Measurements from ENCODE around the gene ABCG4. TPM values are rescaled to one million over a fixed set of nuclear protein-coding genes. Genes with fewer than 3 reads are reported as not detected.
A peak's percentile ranks its signal among the peaks of the same experiment; 100 is the strongest.

Gene ABCG4
- total and polyA plus RNA-seq, 2 donors from 2014 or later: 0.25 to 0.52 TPM

DNA sequence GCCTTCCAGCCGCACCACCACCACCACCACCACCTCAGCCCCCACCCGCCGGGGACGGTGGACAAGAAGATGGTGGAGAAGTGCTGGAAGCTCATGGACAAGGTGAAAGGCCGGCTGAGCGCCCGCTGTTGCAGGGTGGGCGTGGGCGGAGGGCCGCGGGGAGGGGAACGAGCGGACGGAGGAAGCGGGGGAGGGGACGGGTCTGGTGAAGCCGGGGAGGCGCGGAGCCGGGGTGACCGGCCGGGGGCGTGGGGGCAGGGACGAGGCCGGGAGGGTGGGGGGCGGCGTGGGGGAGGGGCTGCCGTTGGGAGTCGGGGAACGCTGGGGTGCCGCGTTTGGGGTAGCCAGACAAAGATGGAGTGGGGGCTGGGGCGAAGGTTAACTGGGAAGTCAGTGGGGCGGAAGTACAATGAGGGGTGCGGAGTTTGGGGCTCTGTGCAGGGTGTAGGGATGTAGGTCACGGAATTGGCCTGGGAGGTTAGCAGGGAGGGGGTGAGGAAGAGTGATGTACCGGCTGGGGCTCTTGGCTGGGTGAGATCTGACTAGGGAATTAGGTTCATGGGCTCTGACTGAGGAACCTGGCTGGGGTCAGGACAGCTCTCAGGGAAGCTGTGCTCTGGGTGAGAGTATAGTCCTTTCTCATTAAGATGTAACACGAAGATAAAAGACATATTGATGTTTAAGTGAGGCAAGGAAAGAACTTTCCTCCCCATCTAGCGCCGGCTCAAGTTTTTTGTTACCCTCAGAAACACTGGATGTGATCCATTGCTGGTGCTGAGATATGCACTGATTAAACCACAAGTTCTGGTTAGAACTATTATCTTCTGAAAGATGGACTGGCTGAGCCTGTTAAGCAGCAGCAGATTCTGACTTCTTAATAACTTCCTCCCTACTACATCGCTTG, 57.9 kb downstream of the ABCG4 start:
- peak overlapping the region; percentile 59 to 81 (median 77) for H3K9ac ChIP-seq (ENCODE audit: low read length in 3 of 3)
- TF ChIP-seq, protein P1, sequence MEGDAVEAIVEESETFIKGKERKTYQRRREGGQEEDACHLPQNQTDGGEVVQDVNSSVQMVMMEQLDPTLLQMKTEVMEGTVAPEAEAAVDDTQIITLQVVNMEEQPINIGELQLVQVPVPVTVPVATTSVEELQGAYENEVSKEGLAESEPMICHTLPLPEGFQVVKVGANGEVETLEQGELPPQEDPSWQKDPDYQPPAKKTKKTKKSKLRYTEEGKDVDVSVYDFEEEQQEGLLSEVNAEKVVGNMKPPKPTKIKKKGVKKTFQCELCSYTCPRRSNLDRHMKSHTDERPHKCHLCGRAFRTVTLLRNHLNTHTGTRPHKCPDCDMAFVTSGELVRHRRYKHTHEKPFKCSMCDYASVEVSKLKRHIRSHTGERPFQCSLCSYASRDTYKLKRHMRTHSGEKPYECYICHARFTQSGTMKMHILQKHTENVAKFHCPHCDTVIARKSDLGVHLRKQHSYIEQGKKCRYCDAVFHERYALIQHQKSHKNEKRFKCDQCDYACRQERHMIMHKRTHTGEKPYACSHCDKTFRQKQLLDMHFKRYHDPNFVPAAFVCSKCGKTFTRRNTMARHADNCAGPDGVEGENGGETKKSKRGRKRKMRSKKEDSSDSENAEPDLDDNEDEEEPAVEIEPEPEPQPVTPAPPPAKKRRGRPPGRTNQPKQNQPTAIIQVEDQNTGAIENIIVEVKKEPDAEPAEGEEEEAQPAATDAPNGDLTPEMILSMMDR (IDR thresholded peaks at IDR 0.05; ENCODE audit: borderline replicate concordance, extremely low read depth, insufficient read depth): no peak
- peaks cover 0 to 5% (median 0%) of the 10 kb centered on the region in 3 donors for H3K4me1 ChIP-seq (ENCODE audit: control insufficient read depth in 2 of 3, insufficient read depth in 2 of 3, low read depth in 1 of 3, low read length in 3 of 3)
- no peaks in the 10 kb centered on the region for H3K36me3 ChIP-seq (ENCODE audit: control insufficient read depth in 2 of 3, insufficient read depth in 3 of 3, low read length in 3 of 3)
- no peak for FAIRE-seq
- no peaks in the 10 kb centered on the region for H3K9me3 ChIP-seq (ENCODE audit: control insufficient read depth in 2 of 3, insufficient read depth in 1 of 3, low read length in 3 of 3)
- peak in 4 of 5 donors; percentile 63 to 90 (median 74) for DNase-seq
- peak overlapping the region; percentile 91 to 93 for H3K27ac ChIP-seq (ENCODE audit: low read depth in 2 of 2, low read length in 2 of 2)
- H3K27me3 ChIP-seq (ENCODE audit: control insufficient read depth, insufficient read depth, low read length): no peaks in the 10 kb centered on the region
- intact Hi-C loops (cut with DNase I): no loop called here
- H3K4me3 ChIP-seq (ENCODE audit: low read length in 3 of 3): peak overlapping the region; percentile 64 to 93 (median 83)

DNA sequence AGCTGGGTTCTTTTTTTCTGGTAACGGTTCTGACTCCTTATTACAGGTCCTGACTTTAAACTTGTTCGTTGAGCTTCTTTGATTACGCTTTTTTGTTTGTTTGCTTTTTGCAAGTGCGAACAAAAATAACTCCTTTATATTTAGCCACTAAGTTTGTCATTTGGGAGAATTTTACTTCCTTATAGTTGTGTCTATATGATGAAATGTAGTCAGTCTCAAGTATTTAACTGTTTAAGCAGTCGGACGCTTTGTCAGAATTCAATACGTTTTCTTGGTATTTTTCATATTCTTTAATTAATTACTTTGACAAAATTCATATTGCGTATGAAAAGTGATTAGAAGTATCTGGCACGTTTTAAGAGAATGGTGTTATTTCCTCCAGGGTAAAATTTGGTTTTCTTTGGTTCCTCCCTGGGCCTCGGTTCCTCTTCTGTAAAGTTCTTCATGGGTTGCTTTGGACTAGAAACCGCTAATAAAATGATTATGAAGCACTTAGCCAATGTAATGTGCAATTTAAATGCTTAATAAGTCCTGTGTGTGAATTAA, 58.6 kb downstream of the ABCG4 start:
- Histone ChIP-seq H3K9ac (ENCODE audit: low read length in 3 of 3) (peak overlapping the region in 2 of 3 donors; percentile 31 to 81), H3K27ac (ENCODE audit: low read depth in 2 of 2, low read length in 2 of 2) (no peak overlapping the region), H3K4me3 (ENCODE audit: low read length in 3 of 3) (peak overlapping the region; percentile 64 to 93 (median 83)), H3K27me3 (ENCODE audit: control insufficient read depth, insufficient read depth, low read length) (no peaks in the 10 kb centered on the region), H3K9me3 (ENCODE audit: control insufficient read depth in 2 of 3, insufficient read depth in 1 of 3, low read length in 3 of 3) (no peaks in the 10 kb centered on the region), H3K4me1 (ENCODE audit: control insufficient read depth in 2 of 3, insufficient read depth in 2 of 3, low read depth in 1 of 3, low read length in 3 of 3) (peaks cover 0 to 5% (median 0%) of the 10 kb centered on the region in 3 donors), H3K36me3 (ENCODE audit: control insufficient read depth in 2 of 3, insufficient read depth in 3 of 3, low read length in 3 of 3) (no peaks in the 10 kb centered on the region)
- intact Hi-C loops (cut with DNase I): no loop called here
- TF ChIP-seq, protein P1 (IDR thresholded peaks at IDR 0.05; ENCODE audit: borderline replicate concordance, extremely low read depth, insufficient read depth): no peak
- DNase-seq: no peak
- no peak for FAIRE-seq

DNA sequence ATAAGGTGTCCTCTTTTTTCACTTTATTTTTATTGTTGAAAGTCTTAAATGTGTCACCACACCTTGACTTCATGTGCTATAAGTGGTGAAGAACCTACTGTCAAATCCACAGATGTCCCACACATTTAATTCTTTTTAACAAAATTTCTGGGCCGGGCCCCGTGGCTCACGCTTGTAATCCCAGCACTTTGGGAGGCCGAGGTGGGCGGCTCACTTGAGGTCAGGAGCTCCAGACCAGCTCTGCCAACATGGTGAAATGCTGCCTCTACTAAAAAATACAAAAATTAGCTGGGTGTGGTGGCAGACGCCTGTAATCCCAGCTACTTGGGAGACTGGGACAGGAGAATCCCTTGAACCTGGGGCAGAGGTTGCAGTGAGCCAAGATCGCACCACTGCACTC, 60.3 kb downstream of the ABCG4 start:
- Histone ChIP-seq H3K36me3 (ENCODE audit: control insufficient read depth in 2 of 3, insufficient read depth in 3 of 3, low read length in 3 of 3) (no peaks in the 10 kb centered on the region), H3K4me3 (ENCODE audit: low read length in 3 of 3) (no peak overlapping the region), H3K27ac (ENCODE audit: low read depth in 2 of 2, low read length in 2 of 2) (no peak overlapping the region), H3K9ac (ENCODE audit: low read length in 3 of 3) (no peak overlapping the region), H3K9me3 (ENCODE audit: control insufficient read depth in 2 of 3, insufficient read depth in 1 of 3, low read length in 3 of 3) (no peaks in the 10 kb centered on the region), H3K4me1 (ENCODE audit: control insufficient read depth in 2 of 3, insufficient read depth in 2 of 3, low read depth in 1 of 3, low read length in 3 of 3) (peaks cover 0 to 5% (median 0%) of the 10 kb centered on the region in 3 donors), H3K27me3 (ENCODE audit: control insufficient read depth, insufficient read depth, low read length) (no peaks in the 10 kb centered on the region)
- intact Hi-C loops (cut with DNase I): no loop called here
- peak in 1 of 5 donors; percentile 26 for DNase-seq
- FAIRE-seq: no peak
- TF ChIP-seq, protein P1 (IDR thresholded peaks at IDR 0.05; ENCODE audit: borderline replicate concordance, extremely low read depth, insufficient read depth): no peak
